ENCODE data around the gene TGFB1I1.

- TF ChIP-seq PAX5 (IDR thresholded peaks at IDR 0.05; ENCODE audit: insufficient read depth, low read length, severe bottlenecking), result no peak
- TF ChIP-seq POLR2AphosphoS5 (IDR thresholded peaks at IDR 0.05; ENCODE audit: low read depth, low read length), result no peak
- no peak for TF ChIP-seq POLR2A (IDR thresholded peaks at IDR 0.05; ENCODE audit: low read depth, low read length)
- no peak for TF ChIP-seq TAF1 (IDR thresholded peaks at IDR 0.05; ENCODE audit: low read depth, low read length)
- no peak for TF ChIP-seq POU2F2 (IDR thresholded peaks at IDR 0.05; ENCODE audit: low read depth, low read length)
- no peak for TF ChIP-seq SPI1 (IDR thresholded peaks at IDR 0.05; ENCODE audit: low read depth, low read length)
Measured at GRCh38 chr16:31452631-31453106, 19.3 kb upstream of the TGFB1I1 start.

Measured in GM12891 (cell line).